ENCODE measurements around the gene VCL. TPM values are rescaled to one million over a fixed set of nuclear protein-coding genes. Genes with fewer than 3 reads are reported as not detected.

VCL gene
- total and polyA plus RNA-seq, 2 donors (not counting 1 experiment from before 2014, with no cell fraction given), result 161 to 316 TPM

DNA sequence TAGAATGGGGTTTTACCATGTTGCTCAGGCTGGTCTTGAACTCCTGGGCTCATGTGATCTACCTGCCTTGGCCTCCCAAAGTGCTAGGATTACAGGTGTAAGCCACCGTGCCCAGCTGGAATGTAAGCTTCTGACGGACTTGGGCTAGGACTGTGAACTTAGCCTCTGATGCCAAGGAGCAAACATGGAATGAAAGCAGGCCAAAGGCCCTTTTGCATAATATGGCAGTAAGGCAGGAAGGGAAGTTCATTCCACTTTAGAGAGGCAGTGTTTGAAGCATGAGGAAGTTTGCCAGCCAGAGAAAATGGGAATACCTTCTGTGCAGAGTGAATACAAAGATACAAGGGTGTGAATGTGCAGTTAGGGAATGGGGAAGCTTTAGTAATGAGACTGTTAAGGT is 20.3 kb downstream of the VCL start:
- DNase-seq (ENCODE audit: low read depth in 2 of 2), result no peak
- Histone ChIP-seq H3K9ac (ENCODE audit: insufficient read depth, low read length) (no peak overlapping the region), H3K4me2 (ENCODE audit: extremely low read depth, insufficient read depth, low read length) (no peak overlapping the region), H3K4me3 (replicated peaks in 1 of 4; ENCODE audit: control extremely low read depth in 1 of 4, insufficient read depth in 1 of 4, low read depth in 3 of 4, low read length in 4 of 4) (no peak overlapping the region), H3K36me3 (ENCODE audit: control insufficient read depth, insufficient read depth, low read length) (no peaks in the 10 kb centered on the region), H3K79me2 (ENCODE audit: control insufficient read depth, insufficient read depth, low read length) (peaks cover 91% of the 10 kb centered on the region), H3K4me1 (ENCODE audit: control insufficient read depth, extremely low read depth, insufficient read depth, low read length) (peaks cover 13% of the 10 kb centered on the region), H4K20me1 (ENCODE audit: control insufficient read depth, extremely low read depth, insufficient read depth, low read length) (no peaks in the 10 kb centered on the region), H3K9me3 (ENCODE audit: control insufficient read depth, insufficient read depth, low read depth, low read length) (no peaks in the 10 kb centered on the region), H3K27ac (ENCODE audit: insufficient read depth, low read length) (no peak overlapping the region), H2AFZ (ENCODE audit: low read length) (no peak overlapping the region), H3K27me3 (ENCODE audit: control insufficient read depth, insufficient read depth, low read length) (no peaks in the 10 kb centered on the region)
- TF ChIP-seq EZH2 (IDR thresholded peaks at IDR 0.05; ENCODE audit: low read length, missing control alignments), result no peak

DNA sequence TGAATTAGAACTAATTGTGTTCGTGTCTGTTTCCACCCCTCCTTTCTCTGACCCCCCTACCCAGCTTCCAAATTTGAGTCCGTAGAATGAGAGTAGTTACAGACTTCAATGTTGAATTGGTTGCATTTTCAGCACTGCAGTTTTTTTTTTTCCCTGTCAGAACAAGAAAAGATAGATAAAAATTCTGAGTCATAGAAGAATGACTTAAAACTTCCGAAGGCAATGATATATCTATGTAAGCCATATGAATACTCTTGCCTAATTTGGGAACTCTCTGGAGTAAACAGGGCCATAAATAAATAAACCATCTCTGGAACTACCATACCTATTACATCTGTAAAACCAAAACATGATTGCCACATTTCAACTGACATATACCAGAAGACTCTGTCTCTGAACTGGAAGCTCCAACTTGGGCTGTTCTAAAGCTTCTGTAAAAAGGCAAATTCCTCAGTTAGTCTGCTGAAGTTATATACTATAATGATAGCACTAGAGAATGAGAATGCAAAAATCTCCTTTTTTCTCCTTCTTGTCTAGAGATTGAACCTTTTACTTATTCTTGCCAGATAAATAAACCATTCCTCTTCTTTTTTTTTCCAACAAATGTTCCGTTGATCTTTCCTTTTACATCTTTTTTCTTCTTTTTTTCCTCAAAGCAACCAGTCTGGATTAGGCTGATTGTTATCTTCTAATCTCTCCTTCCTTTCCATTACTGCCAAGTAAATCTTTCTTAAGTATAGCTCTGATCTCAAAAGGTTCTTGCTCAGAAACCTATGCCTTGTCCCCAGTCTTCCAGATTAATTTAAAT is 23.5 kb downstream of the VCL start:
- peak overlapping the region in 2 of 4 experiments; percentile 10 to 24 for H3K4me3 ChIP-seq (replicated peaks in 1 of 4; ENCODE audit: control extremely low read depth in 1 of 4, insufficient read depth in 1 of 4, low read depth in 3 of 4, low read length in 4 of 4)
- no peak for TF ChIP-seq EZH2 (IDR thresholded peaks at IDR 0.05; ENCODE audit: low read length, missing control alignments)
- TF ChIP-seq, protein P1, sequence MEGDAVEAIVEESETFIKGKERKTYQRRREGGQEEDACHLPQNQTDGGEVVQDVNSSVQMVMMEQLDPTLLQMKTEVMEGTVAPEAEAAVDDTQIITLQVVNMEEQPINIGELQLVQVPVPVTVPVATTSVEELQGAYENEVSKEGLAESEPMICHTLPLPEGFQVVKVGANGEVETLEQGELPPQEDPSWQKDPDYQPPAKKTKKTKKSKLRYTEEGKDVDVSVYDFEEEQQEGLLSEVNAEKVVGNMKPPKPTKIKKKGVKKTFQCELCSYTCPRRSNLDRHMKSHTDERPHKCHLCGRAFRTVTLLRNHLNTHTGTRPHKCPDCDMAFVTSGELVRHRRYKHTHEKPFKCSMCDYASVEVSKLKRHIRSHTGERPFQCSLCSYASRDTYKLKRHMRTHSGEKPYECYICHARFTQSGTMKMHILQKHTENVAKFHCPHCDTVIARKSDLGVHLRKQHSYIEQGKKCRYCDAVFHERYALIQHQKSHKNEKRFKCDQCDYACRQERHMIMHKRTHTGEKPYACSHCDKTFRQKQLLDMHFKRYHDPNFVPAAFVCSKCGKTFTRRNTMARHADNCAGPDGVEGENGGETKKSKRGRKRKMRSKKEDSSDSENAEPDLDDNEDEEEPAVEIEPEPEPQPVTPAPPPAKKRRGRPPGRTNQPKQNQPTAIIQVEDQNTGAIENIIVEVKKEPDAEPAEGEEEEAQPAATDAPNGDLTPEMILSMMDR (conservative IDR thresholded peaks at IDR 0.05 in 1 of 2, IDR thresholded peaks at IDR 0.05 in 1 of 2; ENCODE audit: low read depth in 1 of 2, low read length in 2 of 2), result no peak
- H3K36me3 ChIP-seq (ENCODE audit: control insufficient read depth, insufficient read depth, low read length), result no peaks in the 10 kb centered on the region
- no peaks in the 10 kb centered on the region for H3K27me3 ChIP-seq (ENCODE audit: control insufficient read depth, insufficient read depth, low read length)
- H3K9ac ChIP-seq (ENCODE audit: insufficient read depth, low read length), result no peak overlapping the region
- H4K20me1 ChIP-seq (ENCODE audit: control insufficient read depth, extremely low read depth, insufficient read depth, low read length), result peaks cover 3% of the 10 kb centered on the region
- peaks cover 20% of the 10 kb centered on the region for H3K4me1 ChIP-seq (ENCODE audit: control insufficient read depth, extremely low read depth, insufficient read depth, low read length)
- no peaks in the 10 kb centered on the region for H3K9me3 ChIP-seq (ENCODE audit: control insufficient read depth, insufficient read depth, low read depth, low read length)
- H3K4me2 ChIP-seq (ENCODE audit: extremely low read depth, insufficient read depth, low read length), result peak overlapping the region; percentile 81
- DNase-seq (ENCODE audit: low read depth in 2 of 2), result peak; percentile 67 to 92
- peaks cover 90% of the 10 kb centered on the region for H3K79me2 ChIP-seq (ENCODE audit: control insufficient read depth, insufficient read depth, low read length)
- no peak overlapping the region for H2AFZ ChIP-seq (ENCODE audit: low read length)
- H3K27ac ChIP-seq (ENCODE audit: insufficient read depth, low read length), result peak overlapping the region; percentile 45

DNA sequence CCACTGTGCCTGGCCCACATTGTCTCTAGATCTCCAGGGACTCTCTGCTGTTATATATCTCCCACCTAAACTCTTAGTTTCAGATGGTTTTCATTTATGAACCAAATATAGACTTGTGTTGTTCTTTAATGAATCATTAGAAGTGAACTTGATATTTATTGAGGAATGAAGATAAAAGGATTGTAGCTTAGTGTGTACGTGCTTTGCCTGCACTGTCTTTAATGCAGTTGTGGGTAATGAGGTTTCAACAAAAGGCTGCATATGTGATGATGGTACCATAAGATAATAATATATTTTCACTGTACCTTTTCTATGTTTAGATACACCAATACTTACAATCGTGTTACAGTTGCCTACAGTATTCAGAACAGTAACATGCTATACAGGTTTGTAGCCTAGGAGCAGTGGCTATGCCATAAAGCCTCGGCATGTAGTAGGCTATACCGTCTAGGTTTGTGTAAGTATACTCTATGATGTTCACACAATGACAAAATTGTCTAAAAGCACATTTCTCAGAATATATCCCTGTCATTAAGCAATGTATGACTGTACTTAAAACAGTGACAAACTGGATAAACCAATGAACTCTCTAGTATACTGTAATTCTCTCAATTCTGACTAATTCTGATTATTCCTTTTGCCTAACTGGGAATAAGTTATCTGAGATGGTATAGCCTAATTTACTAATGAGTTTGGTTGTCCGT is 25.2 kb downstream of the VCL start:
- Histone ChIP-seq H3K27me3 (ENCODE audit: control insufficient read depth, insufficient read depth, low read length) (no peaks in the 10 kb centered on the region), H4K20me1 (ENCODE audit: control insufficient read depth, extremely low read depth, insufficient read depth, low read length) (peaks cover 6% of the 10 kb centered on the region), H3K36me3 (ENCODE audit: control insufficient read depth, insufficient read depth, low read length) (no peaks in the 10 kb centered on the region), H3K9me3 (ENCODE audit: control insufficient read depth, insufficient read depth, low read depth, low read length) (no peaks in the 10 kb centered on the region), H2AFZ (ENCODE audit: low read length) (no peak overlapping the region), H3K4me3 (replicated peaks in 1 of 4; ENCODE audit: control extremely low read depth in 1 of 4, insufficient read depth in 1 of 4, low read depth in 3 of 4, low read length in 4 of 4) (no peak overlapping the region), H3K9ac (ENCODE audit: insufficient read depth, low read length) (no peak overlapping the region), H3K79me2 (ENCODE audit: control insufficient read depth, insufficient read depth, low read length) (peaks cover 92% of the 10 kb centered on the region), H3K27ac (ENCODE audit: insufficient read depth, low read length) (no peak overlapping the region), H3K4me1 (ENCODE audit: control insufficient read depth, extremely low read depth, insufficient read depth, low read length) (peaks cover 20% of the 10 kb centered on the region), H3K4me2 (ENCODE audit: extremely low read depth, insufficient read depth, low read length) (peak overlapping the region; percentile 38)
- TF ChIP-seq, protein P1 (conservative IDR thresholded peaks at IDR 0.05 in 1 of 2, IDR thresholded peaks at IDR 0.05 in 1 of 2; ENCODE audit: low read depth in 1 of 2, low read length in 2 of 2), result no peak
- no peak for TF ChIP-seq EZH2 (IDR thresholded peaks at IDR 0.05; ENCODE audit: low read length, missing control alignments)
- no peak for DNase-seq (ENCODE audit: low read depth in 2 of 2)
